NCI-H82 (cell line): ENCODE data around the gene GPRIN1.
A peak's percentile ranks its signal among the peaks of the same experiment; 100 is the strongest.
"Not testable (repeated sequence)": the region's sequence is repeated elsewhere in the genome, so short reads cannot be mapped to it uniquely, and the experiment has no call there.

Source experiments
- DNase-seq: peaks from one replicate; lab custom pipeline; 2025; lab: John Stamatoyannopoulos, UW

GPRIN1 gene

DNA sequence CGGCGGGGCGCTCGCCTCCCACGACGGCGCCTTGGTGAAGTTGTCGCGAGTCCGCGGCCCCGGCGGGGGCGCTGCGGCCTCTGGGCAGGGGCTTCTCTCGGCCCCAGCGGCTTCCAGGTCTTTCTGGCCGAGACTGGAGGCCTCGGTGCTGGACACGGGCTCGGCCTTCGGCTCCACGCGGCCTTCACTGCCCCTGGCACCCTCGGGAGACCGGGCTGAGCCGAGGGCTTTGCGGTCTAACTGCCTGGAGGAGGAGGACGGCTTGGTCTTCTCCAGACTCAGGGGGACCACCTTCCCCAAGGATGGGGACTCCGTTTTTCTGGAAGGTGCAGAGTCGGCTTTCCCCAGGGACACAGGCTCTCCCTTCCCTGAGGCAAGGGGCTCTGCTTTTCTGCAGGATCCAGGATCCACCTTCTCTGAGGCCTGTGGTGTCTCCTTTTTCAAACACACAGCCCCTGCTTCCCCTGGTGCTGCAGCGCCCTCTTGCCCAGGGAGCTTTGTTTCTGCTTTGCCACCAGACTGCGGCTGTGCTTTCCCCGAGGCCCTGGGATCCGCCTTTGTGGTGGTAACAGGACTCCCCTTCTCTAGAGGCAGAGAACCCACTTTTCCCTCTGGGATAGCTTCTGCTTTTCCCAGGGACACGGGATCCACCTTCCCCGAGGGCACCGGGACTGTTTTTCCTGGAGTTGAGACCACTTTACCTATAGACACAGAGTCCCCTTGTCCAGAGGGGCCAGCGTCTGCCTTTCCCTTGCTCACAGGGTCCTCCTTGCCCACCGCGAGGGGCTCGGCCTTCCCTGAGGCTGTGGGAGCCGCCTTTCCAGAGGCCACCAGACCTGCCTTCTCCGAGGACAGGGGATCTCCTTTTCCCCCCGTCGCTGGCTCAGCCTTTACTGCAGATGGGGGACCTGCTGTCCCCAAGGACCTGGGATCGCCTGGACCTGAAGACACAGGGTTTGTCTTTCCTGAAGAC is 12.3 kb downstream of the GPRIN1 start:
- no peak for DNase-seq

DNA sequence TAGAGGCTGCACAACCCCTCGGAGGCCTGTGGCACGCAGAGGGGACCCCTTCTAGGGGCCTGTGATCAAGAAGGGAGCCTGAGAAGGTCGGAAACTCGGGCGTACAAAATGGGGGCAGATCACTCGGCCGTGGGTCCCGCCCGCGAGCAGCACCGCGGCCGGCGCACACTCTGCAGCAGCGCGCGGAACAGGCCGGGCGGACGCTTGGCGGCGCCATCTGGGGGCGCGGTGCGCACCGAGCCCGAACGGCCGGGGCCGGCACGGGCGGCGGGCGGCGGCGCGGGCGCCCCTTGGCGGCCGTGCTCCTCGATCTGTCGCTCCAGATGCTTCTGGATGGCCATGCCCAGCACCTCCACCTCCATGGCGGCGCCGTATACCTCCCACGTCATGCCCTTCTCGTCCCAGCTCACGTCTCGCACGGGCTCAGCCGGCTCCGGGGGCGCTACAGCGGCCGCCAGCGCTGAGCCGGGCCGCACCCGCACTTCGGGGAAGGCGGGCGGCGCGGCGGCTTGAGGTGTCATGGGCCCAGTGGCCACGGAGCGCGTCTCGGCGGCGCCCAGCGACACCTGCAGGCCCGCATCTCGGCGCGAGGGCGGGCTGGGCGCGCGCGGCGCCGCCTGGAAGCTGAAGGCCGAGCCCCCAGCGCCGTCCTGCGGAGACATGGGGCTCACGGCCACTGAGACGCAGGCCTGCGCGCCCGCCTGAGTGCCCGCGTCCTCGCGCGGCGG is 13.1 kb downstream of the GPRIN1 start:
- DNase-seq, result no peak

DNA sequence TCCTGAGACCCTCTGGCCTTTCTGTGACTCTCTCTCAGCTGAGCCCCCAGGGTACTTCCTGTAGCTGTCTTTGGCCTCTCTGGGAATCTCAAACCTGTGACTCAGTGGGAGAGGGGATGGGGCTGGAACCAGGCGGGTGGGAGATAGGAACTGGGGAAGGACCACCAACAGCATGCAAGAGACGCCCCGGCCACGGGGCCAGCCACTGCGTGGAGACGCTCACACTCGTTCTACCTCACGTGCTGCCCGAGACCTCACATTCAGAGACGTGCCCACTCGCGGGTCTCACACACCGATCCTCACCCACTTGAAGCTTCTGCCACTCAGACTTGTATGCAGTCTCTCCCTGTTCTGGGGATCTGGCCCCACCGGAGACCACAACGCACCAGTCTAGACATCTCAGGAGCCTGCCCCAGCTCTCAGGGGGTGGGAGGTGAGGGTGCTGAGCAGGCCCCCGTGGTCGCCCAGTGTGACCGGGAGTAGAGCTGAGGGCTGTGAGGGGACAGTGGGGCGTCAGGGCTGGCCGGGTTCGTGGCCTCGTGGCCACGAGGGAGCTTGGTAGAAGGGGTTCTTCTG is 13.8 kb downstream of the GPRIN1 start:
- no peak for DNase-seq

DNA sequence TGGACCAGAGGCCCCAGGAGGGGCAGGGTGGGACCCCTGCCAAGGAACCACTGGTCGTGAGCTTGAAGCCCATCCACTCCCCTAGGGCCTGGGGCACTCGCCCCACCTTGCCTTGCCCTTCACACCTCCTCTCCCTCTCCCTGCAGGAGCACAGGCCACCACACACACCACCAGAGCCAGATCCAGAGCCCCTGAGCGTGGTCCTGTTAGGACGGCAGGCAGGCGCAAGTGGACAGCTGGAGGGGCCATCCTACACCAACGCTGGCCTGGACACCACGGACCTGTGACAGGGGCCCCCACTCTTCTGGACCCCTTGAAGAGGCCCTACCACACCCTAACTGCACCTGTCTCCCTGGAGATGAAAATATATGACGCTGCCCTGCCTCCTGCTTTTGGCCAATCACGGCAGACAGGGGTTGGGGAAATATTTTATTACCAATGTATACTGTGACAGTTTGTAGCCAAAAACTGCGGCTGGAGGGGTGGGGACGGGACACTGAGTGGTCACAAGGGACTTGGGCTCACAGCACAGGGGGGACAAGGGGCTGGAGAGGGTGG is 14.5 kb downstream of the GPRIN1 start:
- no peak for DNase-seq

DNA sequence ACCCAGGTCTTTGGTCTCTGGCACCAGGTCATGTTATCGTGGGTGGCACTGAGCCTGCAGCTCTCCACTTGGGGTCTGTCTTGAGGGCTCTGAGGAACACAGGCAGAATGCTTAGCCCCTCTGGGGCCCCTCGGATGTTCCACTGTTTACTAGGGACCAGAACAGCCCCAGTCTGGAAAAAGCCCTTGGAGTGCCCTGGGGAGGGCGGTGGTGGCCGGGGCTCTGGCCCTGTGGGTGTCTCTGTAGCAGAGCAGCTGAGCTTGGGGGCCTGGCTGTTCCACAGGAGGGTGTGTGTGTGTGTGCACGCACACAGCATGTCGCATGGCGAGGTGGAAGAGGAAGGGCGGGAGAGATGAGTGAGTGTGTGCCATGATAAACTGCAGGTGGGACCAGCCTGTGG is 15.4 kb downstream of the GPRIN1 start:
- DNase-seq, result no peak

DNA sequence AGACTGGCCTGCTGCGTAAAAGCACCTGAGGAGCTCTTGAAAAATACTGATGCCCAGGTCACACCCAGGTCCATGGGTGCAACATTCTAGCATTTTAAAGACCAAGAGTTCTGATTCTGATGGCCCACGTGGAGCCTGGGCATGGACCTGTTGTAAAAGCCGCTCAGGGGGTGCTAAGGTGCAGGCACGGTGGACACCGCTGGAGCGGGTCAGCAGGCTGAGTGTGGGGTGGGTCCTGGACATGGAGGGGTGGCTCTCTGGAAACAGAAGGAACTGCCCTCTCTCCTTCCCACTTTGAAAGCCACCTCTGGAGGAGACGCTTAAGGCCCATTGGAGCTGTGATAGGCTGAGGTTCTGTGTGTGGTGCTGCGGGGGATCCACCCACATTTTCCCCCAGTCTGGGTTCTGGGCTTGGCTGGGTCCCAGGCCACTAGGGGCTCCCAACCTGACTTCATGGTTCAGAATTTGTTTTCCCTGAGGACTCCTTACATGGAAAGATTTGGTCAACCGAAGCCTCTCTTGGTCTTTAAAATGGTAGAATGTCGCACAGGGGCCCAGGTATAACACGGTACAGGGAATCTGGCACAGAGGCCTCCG is 16.6 kb downstream of the GPRIN1 start:
- DNase-seq, result no peak

DNA sequence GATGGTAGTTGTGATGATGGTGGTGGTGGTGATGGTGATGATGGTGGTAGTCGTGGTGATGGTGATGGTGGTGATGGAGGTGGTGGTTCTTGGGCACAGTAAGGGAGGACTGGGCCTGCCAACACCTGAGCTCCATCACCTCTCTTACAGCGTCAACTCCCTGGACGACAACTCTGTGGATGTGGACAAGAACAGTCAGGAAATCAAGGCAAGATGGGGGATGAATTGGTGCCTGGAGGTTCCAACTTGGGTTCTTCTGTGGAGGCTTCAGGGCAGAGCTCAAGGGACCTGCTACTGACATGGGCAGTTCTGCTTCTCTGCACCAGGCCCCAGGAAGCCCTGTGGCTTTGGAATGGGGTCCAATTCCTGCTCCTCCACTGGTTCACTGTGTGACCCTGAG is 17.4 kb downstream of the GPRIN1 start:
- no peak for DNase-seq

DNA sequence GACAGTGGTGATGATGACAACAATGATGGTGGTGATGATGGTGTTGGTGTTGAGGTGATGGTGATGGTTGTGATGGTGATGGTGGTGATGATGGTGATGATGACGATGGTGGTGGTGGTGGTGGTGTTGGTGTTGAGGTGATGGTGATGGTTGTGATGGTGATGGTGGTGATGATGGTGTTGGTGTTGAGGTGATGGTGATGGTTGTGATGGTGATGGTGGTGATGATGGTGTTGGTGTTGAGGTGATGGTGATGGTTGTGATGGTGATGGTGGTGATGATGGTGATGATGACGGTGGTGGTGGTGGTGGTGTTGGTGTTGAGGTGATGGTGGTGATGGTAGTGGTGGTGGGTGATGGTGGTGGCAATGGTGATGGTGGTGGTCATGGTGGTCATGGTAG is 18.3 kb downstream of the GPRIN1 start:
- not testable (repeated sequence) for DNase-seq

DNA sequence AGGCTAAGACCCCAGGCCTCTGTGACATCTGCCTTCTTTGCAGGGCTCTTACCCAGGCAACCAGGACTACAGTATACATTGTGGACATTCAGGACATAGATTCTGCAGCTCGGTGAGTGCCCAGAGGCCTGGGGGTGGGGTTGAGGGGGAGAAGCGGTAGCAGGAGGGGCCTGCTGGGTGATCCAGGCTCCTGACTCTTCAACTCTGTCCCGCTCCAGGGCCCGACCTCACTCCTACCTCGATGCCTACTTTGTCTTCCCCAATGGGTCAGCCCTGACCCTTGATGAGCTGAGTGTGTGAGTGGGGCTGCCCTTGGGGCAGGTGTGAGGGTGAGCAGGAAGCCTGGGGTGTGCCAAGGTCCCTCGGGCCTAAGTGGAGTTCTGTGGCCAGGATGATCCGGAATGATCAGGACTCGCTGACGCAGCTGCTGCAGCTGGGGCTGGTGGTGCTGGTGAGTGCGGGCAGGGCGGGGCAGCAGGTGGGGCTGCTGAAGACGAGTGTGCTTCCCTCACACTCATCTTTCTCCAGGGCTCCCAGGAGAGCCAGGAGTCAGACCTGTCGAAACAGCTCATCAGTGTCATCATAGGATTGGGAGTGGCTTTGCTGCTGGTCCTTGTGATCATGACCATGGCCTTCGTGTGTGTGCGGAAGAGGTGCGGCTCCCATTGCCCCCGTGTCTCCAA is 19.8 kb downstream of the GPRIN1 start:
- no peak for DNase-seq

DNA sequence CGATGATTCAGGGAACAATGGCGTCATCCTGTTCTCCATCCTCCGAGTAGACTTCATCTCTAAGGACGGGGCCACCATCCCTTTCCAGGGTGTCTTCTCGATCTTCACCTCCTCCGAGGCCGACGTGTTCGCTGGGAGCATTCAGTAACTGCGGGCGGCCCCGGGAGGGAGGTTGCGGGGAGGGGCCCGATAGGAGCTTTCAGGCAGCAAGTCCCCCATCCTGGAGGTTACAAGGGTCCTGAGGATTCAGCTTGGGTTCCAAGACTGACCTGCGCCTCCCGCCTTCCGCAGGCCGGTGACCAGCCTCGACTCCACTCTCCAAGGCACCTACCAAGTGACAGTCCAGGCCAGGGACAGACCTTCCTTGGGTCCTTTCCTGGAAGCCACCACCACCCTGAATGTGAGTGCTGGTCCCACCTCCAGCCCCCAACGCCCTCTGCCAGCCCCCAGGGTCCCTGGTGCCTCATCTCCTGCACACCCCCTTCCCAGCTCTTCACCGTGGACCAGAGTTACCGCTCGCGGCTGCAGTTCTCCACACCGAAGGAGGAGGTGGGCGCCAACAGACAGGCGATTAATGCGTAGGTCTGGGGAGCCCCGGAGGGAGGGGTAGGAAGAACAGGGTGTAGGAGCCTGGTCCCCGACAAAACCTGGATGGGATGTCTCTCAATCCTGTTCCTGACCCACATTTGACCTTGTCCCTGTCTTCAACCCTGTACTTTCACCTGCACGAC is 20.8 kb downstream of the GPRIN1 start:
- DNase-seq, result no peak

DNA sequence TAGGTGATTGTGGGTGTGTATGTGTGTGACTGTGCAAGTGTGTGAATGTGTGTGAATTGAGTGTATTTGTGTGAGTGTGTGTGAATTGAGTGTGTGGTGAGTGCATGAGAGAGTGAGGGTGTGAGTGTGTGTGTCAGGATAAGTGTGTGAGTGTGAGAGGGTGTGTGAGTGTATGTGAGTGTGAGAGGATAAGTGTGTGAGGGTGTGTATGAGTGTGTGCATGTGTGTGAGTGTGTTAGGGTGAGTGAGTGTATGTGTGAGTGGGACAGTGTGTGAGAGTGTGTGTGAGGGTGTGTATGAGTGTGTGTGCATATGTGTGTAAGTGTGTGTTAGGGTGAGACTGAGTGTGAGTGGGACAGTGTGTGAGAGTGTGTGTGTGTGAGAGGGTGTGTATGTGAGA is 21.7 kb downstream of the GPRIN1 start:
- no peak for DNase-seq

DNA sequence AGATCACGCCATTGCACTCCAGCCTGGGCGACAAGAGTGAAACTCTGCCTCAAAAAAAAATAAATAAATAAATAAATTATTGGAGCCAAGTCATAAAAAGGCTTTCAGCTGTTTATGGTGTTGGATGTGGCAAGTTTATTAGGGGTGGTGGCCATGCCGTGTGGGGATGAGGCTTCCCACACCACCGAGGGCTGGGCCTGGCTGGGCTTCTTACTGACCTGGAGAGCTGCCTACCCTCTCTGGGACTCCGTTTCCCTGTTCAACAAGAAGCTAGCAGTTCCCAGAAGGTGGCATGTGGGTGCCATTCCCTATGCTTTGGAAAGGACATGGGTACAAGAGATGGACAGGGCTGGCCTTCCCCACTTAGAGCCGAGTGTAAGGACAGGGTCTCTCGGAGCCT is 22.6 kb downstream of the GPRIN1 start:
- DNase-seq, result no peak

DNA sequence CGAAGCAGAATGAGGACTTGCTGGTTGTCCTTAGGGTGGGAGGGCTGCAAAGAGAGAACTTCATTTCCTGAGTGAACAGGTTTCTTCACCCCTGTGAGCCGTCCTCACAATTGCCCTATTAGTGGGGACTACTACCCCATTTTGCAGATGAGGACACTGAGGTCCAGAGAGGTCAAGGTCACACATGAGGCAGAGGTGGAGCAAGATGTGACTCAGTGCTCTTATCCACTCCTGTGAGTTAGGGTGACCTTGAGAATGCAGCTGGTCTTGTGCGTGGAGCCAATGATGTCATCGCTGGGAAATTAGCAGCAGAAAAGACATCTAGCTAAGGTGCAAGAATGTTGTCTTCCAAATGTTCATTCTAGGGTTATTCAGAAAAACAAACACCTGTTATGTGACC is 26.9 kb downstream of the GPRIN1 start:
- no peak for DNase-seq

DNA sequence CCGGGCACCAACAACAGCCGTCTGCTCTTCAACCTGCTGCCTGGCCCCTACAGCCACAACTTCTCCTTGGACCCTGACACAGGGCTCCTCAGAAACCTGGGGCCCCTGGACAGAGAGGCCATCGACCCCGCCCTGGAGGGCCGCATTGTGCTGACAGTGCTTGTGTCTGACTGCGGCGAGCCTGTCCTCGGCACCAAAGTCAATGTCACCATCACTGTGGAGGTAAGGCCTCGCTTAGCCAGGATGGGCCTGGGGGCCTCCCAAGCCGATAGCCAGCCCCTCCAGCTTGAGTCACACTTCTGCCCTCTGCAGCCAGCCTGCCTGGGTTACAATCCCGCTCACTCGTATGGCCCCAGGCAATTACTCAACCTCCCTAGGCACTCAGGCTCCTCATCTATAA is 28.6 kb downstream of the GPRIN1 start:
- DNase-seq, result no peak

DNA sequence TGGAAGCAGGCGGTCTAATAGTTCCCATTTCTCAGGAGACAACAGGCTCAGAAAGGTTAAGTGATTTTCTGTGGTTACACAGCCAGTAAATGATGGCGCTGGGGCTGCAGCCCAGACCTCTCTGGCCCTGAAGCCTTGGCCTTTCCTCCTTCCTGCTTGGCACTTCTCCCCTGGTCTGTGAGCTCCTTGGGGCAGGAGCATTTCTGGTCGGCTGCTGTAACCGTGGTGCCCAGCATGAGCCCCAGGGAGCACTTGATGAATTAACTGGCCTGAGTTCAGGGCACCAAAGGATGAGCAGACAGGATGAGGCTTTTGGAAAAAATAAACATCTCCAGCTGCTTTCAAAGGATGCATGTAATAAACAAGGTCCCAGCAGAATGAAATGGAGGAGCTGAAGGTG is 30.6 kb downstream of the GPRIN1 start:
- DNase-seq, result no peak

DNA sequence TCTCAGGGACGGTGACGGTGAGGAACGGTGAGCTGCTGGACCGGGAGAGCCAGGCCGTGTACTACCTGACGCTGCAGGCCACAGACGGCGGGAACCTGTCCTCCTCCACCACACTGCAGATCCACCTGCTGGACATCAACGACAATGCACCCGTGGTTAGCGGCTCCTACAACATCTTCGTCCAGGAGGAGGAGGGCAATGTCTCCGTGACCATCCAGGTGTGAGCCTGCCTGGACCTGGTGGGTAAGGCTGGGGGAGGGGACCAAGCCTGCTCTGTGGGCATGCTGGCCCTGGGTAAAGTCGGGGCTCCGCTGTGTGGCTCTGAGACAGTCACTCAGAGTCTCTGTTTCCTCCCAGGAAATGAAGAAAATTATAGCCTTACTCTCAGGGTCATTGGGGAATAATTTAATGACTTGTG is 31.6 kb downstream of the GPRIN1 start:
- DNase-seq, result peak; percentile 69

DNA sequence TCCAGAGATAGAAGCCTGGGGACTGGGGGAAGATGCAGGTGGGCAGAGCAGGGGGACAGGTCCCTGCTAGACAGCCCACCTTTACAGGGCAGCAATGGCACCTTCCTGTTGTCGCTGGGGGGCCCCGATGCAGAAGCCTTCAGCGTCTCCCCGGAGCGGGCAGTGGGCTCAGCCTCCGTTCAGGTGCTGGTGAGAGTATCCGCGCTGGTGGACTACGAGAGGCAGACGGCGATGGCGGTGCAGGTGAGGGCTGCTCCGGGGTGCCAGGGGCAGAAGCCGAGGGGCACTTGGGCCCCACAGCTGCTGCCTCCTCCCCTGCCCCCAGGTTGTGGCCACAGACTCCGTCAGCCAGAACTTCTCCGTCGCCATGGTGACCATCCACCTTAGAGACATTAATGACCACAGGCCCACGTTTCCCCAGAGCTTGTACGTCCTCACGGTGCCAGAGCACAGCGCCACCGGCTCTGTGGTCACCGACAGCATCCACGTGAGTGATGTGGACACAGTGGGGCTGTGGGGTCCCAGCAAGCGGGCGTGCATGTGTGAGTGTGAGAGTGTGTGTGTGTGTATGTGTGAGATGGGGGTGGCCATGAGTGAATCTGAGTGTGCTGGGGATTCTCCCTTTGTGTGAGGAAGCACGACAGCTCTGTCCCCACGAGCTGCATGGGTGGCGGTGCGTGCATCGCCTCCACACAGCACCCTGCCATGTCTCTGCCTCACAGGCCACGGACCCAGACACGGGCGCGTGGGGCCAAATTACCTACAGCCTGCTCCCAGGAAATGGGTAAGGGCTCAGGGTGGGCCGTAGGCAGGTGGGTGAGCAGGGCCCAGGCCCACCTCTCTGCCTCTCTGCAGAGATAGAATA is 32.4 kb downstream of the GPRIN1 start:
- no peak for DNase-seq

DNA sequence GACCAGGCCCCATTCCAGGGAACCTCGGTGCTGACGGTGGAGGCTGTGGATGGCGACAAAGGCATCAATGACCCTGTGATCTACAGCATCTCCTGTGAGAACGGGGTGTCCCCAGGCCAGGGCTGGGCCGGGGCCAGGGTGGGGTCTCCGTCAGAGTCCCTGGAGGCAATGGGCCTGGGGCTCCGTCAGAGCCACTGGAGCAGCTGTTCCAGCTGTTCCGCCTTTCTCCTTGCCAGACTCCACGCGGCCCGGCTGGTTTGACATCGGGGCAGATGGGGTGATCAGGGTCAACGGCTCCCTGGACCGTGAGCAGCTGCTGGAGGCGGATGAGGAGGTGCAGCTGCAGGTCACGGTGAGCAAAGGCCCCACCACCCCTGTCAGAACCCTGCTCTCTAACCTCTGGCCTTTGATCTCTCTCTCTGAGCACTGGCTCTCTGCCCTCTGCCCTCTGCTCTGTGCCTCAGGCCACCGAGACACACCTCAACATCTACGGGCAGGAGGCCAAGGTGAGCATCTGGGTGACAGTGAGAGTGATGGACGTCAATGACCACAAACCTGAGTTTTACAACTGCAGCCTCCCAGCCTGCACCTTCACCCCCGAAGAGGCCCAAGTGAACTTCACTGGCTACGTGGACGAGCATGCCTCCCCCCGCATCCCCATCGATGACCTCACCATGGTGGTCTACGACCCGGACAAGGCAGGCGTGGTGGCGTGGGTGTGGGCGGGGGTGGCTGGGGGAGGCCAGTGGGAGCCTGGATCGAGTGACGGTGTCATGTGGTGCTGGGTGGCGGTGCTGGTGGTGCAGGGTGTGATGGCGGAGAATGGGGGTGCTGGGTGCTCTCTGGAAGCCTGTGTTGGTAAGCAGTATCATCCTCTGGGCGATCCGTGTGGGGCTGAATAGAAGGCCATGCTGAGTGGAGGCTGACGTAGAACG is 34.2 kb downstream of the GPRIN1 start:
- DNase-seq, result no peak

DNA sequence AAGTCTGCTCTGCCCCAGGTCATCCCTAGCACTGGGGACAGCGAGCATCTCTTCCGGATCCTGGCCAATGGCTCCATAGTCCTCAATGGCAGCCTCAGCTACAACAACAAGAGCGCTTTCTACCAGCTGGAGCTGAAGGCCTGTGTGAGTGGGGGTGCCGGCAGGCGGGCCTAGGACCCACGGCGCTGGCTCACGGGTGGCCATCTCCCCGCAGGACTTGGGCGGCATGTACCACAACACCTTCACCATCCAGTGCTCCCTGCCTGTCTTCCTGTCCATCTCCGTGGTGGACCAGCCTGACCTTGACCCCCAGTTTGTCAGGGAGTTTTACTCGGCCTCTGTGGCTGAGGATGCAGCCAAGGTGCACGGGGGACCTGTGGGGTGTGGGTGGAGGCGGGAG is 34.9 kb downstream of the GPRIN1 start:
- no peak for DNase-seq
